HG03469 (cell line): Measurements from ENCODE around the gene NUDT16.
"Not testable (repeated sequence)": the region's sequence is repeated elsewhere in the genome, so short reads cannot be mapped to it uniquely, and the experiment has no call there.

ENCODE experiments used
- ATAC-seq: cut with Tn5 transposase; IDR thresholded peaks from one replicate; pipeline ENCODE4 v1.9.1; 2021; ENCODE audit warnings: mild to moderate bottlenecking, moderate library complexity, moderate number of reproducible peaks; ENCODE audit not compliant: unreplicated experiment

NUDT16 gene

GRCh38 chr3:131380821-131381444 lies 641 bp upstream of the NUDT16 start:
- not testable (repeated sequence) for ATAC-seq

DNA sequence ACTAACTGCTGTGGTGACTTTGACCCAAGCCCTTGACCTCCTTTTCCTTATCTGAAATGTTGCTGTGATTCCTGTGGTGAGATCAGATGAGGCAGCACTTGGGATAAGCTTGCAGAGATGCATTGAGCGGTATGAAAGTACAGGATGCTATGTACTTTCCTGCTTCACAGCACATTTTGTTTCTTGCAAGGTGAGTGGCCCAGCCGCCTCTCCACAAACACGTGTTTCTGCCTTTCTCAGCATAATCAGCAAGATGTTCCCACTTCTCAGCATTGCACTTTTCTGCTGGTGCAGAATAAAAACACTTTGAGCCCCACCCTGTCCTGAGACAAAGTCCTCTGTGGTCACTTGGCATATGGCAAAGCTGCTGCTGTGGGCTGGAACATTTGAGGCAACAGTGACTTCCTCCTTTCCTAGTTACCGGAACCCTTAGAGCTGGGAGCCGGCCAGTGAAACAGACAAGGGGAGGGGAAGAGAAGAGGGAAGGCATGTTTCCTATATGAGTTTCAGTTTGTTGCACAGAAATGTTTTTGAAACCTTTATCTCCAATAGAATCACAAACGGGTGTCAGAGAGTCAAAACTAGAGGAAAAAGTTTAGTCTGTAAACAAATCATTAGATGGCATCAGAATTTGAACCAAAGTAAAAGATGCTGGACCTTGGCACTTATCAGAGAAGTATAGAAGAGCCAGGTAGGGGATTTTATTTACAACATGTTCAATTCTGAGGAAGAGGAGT lies 5.0 kb downstream of the NUDT16 start:
- ATAC-seq, result no peak

GRCh38 chr3:131387796-131388489 lies 6.4 kb downstream of the NUDT16 start:
- ATAC-seq, result no peak

DNA sequence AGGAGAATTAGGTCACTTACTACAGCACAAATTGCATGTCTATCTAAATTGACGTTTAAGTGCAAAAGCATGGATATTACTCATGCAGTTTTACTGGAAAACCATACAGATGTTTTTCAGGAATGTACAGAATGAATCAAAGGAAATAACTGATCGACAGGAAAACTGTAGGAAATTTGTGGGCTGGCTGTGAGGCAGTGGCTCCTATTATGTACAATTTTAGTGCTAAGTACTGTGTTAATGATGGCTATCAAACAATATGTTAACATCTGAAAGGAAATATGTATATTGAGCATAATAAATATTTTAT lies 6.9 kb downstream of the NUDT16 start:
- no peak for ATAC-seq

DNA sequence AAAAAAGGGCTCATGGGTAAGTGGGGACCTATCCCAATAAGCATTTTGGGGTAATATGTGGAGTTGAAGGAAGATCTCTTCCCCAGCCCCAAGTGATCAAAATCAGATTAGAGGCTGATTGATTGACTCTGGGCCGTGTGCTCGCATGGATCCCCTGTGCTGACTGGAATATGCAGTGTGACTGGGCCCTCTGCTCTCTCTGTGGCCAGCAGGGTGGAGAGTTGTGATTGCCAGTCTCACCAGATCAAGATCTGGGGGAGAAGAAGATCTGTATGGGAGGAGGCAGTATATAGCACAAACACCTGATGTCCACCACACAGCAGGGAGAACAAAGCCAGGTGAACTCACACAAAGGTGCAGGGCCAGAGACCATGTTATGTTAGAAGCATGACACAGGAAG lies 8.8 kb downstream of the NUDT16 start:
- no peak for ATAC-seq

DNA sequence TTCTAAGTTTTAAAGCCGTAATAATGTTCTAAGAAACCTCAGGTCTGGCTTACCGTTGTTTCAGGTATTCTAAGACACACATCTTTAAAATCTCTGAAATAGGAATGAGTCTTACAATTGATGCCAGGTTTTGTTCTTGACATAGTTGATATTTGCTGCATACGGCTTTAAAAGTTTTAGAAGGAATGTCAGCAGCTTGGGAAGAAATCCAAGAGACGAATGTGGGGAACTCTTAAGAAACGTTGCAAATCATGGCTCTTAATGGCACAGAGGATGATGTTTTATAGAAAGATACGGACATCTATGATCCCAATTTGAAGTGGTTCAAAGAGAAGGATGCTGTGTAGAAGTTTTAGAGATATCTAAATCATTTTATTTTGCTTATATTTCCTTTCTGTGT lies 11.5 kb downstream of the NUDT16 start:
- no peak for ATAC-seq

DNA sequence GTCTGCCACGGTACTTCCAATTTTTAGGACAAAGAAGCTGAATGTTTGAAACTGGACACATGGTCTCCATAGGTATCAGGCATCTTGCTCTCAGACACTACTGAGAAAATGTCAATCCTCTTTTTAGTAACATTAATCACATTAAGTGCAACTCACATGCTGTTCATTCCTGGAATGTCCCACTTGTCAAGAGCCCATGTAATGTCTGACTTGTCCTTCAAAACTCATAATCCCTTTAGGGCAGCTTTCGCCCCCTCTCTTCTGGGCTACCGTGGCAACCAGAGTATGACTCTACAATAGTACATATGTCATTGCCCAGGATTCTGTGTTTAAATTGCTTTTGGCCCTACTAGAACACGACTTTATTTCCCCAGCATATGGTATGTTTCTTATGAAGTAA lies 12.3 kb downstream of the NUDT16 start:
- no peak for ATAC-seq

- ATAC-seq, result no peak
Observed at GRCh38 chr3:131394400-131394799, 12.8 kb downstream of the NUDT16 start.

GRCh38 chr3:131396170-131396569 lies 14.6 kb downstream of the NUDT16 start:
- no peak for ATAC-seq

GRCh38 chr3:131397889-131398288 lies 16.3 kb downstream of the NUDT16 start:
- no peak for ATAC-seq

DNA sequence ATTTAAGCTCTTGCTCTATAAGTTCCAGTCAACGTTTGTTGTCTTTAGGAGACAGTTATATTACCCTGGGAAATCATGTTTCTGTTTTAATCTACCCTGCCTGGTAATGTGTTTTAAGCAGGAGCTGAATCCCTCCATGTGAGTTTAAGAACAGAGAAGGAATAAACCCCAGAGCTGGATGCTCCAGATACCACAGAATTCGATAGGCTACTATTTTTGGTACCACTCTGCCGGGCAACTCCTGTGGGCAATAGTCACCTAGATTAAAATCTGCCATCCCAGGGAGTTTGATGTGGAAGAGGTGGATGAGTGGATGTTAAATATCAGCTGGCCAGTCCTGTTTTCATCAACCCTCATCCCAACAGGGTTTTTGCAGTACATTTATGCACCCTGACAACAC lies 20.4 kb downstream of the NUDT16 start:
- ATAC-seq, result no peak

- ATAC-seq, result no peak
Observed at GRCh38 chr3:131402391-131403039, 20.9 kb downstream of the NUDT16 start.

- no peak for ATAC-seq
Observed at GRCh38 chr3:131403216-131403895, 21.8 kb downstream of the NUDT16 start.

DNA sequence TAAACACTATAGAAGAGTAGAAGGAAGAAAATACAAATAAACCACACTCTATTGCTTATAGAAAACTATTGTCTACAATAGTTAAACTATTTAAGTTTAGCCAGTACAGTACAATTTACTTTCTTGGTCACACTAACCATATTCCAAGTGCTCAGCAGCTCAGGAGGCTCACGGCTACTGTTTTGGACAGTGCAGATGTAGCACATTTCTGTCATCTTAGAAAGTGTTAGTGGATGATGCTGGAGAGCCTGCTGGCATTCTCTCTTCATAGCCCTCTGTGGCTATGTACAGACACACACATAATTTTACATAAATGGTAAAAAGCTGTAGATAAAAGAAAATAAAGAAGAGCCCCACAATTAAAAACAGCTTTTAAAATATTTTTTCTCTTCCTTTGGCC lies 23.8 kb downstream of the NUDT16 start:
- no peak for ATAC-seq

GRCh38 chr3:131406274-131406673 lies 24.7 kb downstream of the NUDT16 start:
- no peak for ATAC-seq

DNA sequence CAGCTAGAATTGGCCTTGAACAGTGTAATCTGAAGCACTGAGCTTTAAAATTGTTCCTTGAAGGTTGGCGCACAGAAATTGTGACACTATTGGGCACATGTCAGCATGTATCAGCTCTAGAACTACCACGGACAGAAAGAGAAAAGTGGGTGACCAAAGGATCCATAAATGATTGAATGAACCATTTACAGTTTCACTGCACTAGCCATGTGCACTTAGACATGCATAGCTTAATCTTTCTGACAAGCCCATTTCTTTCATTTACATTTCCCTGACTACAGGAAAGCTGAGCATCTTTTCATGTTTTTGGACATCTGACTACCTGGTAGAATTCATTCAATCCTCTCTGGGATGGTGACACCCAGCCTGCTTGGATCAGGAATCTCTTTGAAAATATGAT lies 36.2 kb downstream of the NUDT16 start:
- no peak for ATAC-seq

- no peak for ATAC-seq
Observed at GRCh38 chr3:131421301-131421700, 39.7 kb downstream of the NUDT16 start.

- no peak for ATAC-seq
Observed at GRCh38 chr3:131421957-131422498, 40.5 kb downstream of the NUDT16 start.

DNA sequence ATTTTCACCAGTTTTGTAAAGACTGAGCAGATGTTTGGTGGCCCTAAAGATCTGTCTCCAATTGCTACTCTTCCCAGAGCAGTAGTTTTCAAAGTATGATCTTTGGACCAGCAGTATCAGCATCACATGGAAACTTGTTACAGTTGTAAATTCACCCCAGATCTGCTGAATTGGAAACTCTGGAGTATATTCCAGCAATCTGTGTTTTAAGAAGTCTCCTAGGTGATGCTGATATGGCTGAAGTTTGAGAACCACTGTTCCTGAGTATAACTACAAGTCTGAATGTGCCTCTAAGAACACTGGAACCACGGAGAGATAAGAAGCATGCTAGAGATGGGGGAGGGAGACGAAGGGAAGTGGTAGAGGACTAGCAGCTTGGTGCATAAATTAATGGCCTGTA lies 45.7 kb downstream of the NUDT16 start:
- no peak for ATAC-seq

GRCh38 chr3:131431754-131432153 lies 50.2 kb downstream of the NUDT16 start:
- ATAC-seq, result no peak

DNA sequence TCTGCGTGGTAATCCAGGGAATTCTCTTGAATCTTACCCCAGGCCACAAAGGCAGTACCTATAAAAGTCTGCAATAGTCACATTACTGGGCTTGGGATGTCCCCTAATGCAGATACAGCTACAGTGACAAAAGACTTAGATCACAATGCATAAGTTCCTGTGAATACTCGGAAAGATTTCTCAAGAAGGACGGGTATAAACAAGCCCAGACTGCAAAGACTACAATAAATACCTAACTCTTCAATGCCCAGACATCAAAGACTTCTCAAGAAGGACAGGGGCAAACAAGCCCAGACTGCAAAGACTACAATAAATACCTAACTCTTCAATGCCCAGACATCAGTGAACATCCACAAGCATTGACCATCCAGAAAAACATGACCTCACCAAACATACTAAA lies 50.9 kb downstream of the NUDT16 start:
- ATAC-seq, result no peak
